GM10847 (cell line): ENCODE results near the gene RRP9.

ENCODE experiments used
- POLR2A ChIP-seq: IDR thresholded peaks from 2 replicates; pipeline ENCODE4 v1.6.1; 2011; ENCODE audit not compliant: insufficient read length; ENCODE audit errors: extremely low read depth

The RRP9 gene

DNA sequence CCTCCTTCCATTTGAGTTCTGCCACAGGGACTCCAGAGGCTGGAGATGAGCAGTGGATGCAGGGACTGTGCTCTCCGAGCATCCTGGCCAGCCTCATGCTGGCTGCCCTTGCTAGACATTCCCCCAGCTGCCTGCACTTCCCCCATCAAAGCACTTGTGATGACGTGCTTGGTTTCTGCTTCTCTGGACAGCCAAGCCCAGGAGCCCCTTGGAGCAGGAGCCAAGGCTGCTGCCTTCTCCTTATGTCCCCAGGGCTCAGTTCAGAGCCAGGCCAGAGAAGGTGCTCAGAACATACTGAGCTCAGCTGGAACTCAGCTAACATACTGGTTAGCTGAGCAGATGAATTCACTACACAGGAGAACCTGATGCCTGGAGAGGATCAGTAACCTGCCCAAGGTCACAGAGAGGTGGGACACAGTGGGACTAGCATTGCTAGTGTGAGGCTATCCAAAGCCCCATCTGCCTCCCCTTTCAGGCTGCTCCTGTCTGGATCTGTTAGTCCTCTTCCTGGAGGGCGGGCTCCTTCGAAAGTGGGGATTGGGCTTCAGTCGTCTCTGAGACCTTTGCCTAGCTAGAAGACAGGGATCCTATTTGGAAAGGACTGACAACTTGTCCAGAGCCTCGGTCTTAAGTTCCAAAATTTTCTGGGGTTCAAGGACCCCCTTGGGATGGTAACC lies 21.3 kb upstream of the RRP9 start:
- TF ChIP-seq POLR2A: no peak

DNA sequence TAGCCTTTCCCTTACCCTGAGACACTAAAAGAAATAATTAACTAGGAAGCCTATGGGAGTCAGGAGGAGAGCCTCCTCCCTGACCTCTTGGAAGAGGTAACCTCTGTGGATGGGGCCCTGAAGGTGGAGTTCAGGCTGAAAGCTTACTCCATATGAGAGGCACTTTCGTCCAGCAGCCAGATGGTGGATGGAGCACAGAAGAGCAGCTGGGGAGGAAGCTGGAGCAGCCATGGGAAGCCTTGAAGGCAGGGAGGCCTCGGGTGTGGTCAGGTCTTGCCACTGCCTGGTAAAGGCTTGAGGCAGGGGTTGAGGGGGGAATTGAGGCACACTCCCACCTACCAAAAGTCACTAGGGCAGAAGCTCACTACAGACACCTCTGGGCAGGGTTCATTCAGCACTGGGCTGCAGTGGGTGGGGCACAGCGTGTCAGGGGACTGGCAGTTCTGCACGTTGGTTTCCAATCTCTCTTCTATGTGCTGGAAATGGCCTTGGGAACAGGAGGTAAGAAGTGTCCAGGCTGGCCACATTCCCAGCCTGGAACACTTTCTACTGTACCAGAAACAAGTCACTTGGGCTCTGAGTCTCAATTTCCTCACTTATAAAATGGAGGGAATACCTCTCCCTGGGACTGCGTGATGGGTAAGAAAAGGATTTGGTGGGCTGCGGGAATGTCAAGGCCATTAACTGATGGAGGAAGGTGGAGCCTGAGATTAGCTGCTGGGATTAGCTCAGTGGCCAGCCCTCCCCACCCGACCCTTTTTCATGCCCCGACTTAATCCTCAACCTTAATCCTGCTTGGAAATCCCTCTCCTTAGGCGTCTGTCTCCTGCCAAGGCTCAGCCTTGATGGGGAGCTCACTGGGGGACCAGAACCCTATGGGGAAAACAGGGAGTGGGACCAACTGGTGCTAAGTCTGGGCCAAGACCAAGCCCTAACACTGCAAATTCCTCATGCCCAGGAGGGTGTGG lies 20.2 kb upstream of the RRP9 start:
- no peak for TF ChIP-seq POLR2A

DNA sequence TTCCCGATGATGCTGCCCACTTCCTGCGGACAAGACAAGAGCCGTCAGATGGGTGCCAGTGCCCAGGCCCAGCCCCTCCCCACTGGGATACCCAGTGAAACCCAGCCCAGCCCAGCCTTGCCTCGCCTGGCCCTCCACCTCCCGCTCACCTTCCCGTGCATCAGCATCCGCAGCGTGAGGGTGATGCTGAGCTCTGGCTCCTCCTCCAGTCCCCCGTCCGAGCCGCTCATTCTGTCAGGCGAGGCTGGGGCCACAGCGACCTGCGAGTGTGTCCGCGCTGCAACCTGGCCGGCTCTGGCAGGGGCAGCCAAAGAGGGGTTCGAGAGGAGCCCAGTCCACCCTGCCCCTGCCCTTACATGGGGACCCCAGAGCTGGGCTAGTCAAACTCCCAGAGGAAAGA lies 19.3 kb upstream of the RRP9 start:
- no peak for TF ChIP-seq POLR2A

DNA sequence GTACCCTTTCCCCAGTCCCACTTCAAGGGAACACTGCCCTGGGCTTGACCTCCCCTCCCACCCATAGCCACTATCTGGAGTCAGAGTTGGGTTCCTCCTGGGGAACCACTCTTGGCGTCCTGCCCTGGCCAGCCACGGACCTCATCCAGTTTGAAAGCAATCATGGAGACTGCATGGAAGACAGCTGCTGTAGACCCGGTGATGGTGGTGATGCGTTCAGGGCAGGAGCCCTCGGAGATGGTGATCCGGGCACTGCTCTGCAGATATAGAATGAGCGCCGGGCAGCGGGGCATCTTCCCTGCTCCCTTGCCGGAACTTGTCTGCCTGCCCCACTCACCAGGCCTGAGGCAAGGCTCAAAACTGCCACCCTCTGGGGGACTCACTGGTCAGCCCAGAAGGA lies 18.7 kb upstream of the RRP9 start:
- no peak for TF ChIP-seq POLR2A

DNA sequence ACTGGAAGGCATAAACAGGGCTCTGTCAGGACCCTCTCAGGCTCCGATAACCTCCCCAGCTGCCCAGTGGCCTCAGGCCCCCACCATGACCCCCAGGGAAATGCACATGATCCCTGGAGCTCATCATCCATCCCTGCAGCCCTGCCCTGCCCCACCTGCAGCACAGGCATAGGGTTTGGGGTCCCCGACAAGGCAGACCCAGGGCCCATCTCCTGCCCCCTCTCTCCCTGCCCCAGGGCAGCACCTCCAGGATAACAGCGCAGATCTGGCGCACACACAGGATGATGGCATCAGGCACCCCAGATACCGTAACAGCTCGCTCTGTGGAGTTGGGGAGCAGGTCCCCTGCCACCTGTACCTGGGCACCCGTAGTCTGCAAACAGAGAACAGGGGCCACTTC lies 17.9 kb upstream of the RRP9 start:
- TF ChIP-seq POLR2A: no peak

DNA sequence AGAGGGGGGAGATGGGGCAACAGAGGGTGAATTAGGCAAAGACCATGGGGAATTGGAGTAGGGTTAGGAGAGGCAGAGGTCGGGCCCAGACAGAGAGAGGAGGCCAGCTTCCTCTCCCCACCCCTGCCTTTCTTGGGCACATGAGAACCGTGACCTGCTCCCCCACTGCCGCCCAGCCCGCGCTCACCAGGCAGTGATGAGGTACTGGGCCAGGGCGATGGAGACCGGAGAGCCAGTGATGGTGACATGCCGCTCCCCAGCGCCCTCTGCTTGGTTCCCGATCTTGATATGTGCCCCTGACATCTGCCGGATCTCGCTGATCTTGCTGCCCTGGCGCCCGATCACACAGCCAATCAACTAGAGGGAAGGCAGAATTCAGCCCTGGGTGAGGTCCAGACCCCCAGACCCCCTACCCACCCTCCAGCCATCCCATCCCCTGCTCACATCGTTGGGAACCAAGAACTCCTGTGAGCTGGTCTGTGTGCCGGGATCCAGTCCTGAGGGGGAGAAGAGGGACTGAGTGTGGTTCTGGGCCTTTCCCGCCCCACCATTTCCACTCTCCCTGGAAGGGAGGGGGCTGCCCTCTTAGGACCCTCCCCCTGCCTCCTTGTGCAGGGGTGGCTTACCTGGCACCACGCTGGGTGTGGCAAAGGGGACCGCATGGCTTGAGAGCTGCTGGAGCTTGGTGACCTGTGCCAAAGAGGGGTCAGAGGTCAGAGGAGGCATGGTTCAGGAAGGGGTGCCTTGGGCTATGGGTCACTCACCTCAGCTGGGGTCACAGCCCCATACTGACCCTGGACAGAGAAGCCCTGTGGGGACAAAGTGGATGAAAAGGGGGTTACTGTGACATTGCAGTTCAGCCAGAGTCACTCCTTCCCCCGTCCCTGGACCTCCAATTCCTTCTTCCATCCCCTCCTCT lies 17.2 kb upstream of the RRP9 start:
- TF ChIP-seq POLR2A: no peak

DNA sequence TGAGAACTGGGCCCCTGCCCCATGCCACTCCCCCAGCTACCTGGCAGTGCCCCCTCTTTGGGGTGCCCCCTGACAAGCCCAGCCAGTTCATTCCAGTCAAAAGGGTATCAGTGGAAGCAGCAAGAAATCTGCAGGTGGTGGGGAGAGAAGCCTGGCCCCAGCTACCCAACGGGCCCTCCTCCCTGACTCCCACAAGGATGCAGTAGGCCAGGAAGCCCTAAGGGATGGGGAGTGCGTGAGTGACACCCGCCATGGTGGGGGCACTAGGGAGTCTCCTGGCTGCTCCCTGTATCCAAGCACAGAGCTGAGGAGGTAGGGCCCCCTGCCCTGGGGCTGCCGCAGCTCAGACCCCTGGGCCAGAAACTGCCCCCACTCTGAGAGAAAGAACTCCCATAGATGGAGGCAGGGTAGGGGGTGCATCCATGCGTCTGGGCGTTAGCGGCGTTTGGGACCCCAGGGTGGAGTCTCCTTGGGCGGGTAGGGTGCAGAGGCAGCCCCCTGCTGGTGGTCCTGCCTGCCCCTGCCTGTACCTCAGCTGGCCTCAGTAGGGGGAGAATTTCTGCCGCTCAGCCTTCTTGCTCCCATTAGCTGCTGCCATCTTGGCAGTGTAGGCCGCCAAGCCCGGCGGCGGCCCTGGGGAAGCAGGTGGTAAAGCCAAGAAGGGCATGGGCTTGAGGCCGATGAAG lies 16.0 kb upstream of the RRP9 start:
- no peak for TF ChIP-seq POLR2A

DNA sequence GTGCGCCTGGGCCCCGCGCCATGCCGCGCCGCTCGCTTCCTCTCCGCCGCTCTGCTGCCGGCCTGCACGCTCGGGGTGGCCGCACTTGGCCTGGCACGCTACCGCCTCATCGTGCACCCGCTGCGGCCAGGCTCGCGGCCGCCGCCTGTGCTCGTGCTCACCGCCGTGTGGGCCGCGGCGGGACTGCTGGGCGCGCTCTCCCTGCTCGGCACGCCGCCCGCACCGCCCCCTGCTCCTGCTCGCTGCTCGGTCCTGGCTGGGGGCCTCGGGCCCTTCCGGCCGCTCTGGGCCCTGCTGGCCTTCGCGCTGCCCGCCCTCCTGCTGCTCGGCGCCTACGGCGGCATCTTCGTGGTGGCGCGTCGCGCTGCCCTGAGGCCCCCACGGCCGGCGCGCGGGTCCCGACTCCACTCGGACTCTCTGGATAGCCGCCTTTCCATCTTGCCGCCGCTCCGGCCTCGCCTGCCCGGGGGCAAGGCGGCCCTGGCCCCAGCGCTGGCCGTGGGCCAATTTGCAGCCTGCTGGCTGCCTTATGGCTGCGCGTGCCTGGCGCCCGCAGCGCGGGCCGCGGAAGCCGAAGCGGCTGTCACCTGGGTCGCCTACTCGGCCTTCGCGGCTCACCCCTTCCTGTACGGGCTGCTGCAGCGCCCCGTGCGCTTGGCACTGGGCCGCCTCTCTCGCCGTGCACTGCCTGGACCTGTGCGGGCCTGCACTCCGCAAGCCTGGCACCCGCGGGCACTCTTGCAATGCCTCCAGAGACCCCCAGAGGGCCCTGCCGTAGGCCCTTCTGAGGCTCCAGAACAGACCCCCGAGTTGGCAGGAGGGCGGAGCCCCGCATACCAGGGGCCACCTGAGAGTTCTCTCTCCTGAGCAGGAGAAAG lies 14.4 kb upstream of the RRP9 start:
- TF ChIP-seq POLR2A: no peak

DNA sequence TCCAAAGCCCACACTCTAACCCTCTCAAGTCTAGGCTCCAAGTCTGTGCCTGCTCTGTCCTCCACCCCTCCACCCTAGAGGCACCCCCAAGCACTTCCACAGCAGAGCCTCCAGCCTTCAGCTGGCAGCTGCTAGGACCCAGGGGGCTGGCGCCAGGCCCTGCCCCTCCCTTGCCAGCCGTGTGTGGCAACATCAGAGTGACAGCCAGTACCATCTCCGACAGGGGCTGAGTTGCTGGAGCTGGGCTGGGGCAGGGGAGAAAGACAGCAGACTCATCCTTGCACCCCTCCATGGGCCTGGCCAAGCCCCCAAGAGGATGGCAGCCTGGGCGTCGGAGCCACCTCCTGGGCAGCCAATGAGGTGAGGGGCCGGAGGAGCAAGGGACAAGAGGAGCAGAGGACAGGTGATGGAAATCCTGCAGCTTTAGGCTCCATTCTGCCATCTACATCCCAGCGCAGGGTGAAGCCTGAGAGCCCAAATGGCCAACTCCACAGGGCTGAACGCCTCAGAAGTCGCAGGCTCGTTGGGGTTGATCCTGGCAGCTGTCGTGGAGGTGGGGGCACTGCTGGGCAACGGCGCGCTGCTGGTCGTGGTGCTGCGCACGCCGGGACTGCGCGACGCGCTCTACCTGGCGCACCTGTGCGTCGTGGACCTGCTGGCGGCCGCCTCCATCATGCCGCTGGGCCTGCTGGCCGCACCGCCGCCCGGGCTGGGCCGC lies 13.6 kb upstream of the RRP9 start, which contains the start of gene GPR62:
GPR62 (plus strand) TSS at position 207 of the 718 bp plus-strand sequence; CDS start at position 479, 272 bp downstream.
- no peak for TF ChIP-seq POLR2A

DNA sequence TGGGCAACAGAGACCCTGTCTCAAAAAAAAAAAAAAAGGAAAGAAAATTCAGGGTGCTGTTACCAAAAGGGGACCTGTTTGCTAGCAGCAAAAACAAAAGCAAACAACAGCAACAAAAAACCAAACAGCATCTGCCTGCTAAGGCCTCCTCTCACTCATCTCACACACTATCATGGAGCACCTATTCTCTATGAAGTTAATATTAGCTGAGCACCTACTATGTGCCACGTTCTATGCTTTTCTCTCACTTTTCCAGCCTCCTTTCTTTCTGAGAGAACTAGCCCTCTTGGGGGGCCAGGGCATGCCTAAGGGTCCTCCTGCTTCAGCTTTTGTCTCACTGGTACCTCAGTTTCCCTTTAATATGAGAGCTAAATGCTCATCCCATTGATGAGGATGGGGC lies 13.0 kb upstream of the RRP9 start:
- TF ChIP-seq POLR2A: no peak

DNA sequence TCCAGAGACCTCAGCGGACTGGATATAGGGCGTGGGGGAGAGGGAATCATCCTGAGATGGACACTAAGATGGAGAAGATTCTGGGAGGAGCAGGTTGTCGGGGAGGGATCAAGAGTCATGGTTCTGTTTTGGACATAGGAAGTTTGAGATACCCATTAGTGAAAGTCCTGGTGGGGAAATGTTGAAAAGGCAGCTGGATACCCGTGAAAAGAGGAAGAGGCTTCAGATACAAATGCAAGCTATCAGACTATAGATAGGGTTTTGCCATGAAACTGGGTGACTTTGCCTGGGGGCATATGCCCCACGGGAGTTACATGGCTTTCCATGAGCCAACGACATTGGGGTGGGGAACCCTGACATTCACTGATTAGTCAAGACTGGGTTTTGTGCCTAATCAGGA lies 12.4 kb upstream of the RRP9 start:
- TF ChIP-seq POLR2A: no peak

DNA sequence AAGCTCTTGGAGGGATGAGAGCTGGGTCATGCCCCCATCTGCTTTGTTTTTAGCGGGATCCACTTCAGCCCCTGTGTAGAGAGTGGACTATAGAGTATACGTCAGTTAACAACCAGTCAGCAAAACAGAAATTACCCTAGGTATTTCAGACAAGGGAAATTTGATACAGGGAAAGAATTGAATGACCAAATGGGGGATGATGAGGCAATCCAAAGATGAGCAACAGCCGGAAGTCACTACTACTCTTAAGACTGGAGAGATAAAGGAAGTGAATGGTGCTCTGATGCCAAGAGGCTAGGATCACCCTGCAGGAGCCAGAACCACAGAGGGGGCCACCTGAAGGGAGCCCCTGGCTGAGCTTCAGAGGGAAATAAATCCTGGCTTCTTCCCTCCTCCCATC lies 11.7 kb upstream of the RRP9 start:
- no peak for TF ChIP-seq POLR2A

DNA sequence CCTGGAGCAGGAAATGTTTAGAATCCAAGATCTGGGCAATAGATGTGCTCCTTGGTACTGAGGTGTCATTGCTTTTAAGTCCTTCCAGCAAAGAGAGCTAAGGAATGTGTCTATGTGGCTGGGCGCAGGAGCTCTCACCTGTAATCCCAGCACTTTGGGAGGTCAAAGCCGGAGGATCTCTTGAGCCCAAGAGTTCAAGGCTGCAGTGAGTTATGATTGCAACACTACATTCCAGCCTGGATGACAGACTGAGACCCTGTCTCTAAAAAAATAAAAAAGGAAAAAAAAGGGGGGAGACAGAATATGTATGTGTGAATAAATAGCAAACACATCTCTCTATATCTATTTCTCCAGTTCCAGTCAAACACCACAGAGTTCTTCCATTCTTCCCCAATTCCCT lies 9.2 kb upstream of the RRP9 start:
- no peak for TF ChIP-seq POLR2A
